ENCODE data around the gene CRADD. TPM values are rescaled to one million over a fixed set of nuclear protein-coding genes. Genes with fewer than 3 reads are reported as not detected.

CRADD gene
- total RNA-seq, 6 donors from 2014 or later: 13.7 to 40.7 (median 29.0) TPM

GRCh38 chr12:93671044-93671443 lies 6.1 kb upstream of the CRADD start:
- 80 to 83% methylated on average over 3 of the region's 3 CpGs for WGBS, 2 donors
- ATAC-seq (ENCODE audit: low FRiP score in 2 of 2): no peak
- TF ChIP-seq POLR2AphosphoS5 (IDR thresholded peaks at IDR 0.05) (no peak), CTCF (IDR thresholded peaks at IDR 0.05) (no peak), EP300 (IDR thresholded peaks at IDR 0.05) (no peak), POLR2A (IDR thresholded peaks at IDR 0.05) (no peak)

GRCh38 chr12:93673084-93673483 lies 4.1 kb upstream of the CRADD start:
- H3K27ac ChIP-seq: no peak overlapping the region
- ATAC-seq (ENCODE audit: low FRiP score in 2 of 2) (no peak), DNase-seq (no peak)
- TF ChIP-seq CTCF (IDR thresholded peaks at IDR 0.05) (no peak), EP300 (IDR thresholded peaks at IDR 0.05) (no peak), POLR2AphosphoS5 (IDR thresholded peaks at IDR 0.05) (no peak), POLR2A (IDR thresholded peaks at IDR 0.05) (no peak)
- H3K9me3 ChIP-seq: no peaks in the 10 kb centered on the region
- no peaks in the 10 kb centered on the region for H3K36me3 ChIP-seq
- WGBS, 2 donors: 38% methylated on average over 1 of the region's 1 CpG
- no peak overlapping the region for H3K4me3 ChIP-seq
- no peaks in the 10 kb centered on the region for H3K27me3 ChIP-seq
- peaks cover 7 to 10% (median 8%) of the 10 kb centered on the region in 4 donors for H3K4me1 ChIP-seq

More at GRCh38 chr12:93671044-93671443, 6.1 kb upstream of the CRADD start:
- Histone ChIP-seq H3K4me1 (no peaks in the 10 kb centered on the region), H3K36me3 (no peaks in the 10 kb centered on the region), H3K27ac (no peak overlapping the region), H3K4me3 (no peak overlapping the region), H3K9me3 (no peaks in the 10 kb centered on the region), H3K27me3 (no peaks in the 10 kb centered on the region)
- no peak for DNase-seq

GRCh38 chr12:93674386-93674785 lies 2.8 kb upstream of the CRADD start:
- Histone ChIP-seq H3K27me3 (no peaks in the 10 kb centered on the region), H3K9me3 (no peaks in the 10 kb centered on the region), H3K27ac (no peak overlapping the region), H3K4me1 (peaks cover 12 to 22% (median 15%) of the 10 kb centered on the region in 4 donors), H3K36me3 (no peaks in the 10 kb centered on the region), H3K4me3 (no peak overlapping the region)
- no peak for DNase-seq
- 92 to 93% methylated on average over 6 of the region's 6 CpGs for WGBS, 2 donors
- TF ChIP-seq POLR2A (IDR thresholded peaks at IDR 0.05) (no peak), CTCF (IDR thresholded peaks at IDR 0.05) (no peak), POLR2AphosphoS5 (IDR thresholded peaks at IDR 0.05) (no peak), EP300 (IDR thresholded peaks at IDR 0.05) (no peak)
- no peak for ATAC-seq (ENCODE audit: low FRiP score in 2 of 2)

- ATAC-seq (ENCODE audit: low FRiP score in 2 of 2) (no peak), DNase-seq (no peak)
- 47 to 49% methylated on average over 12 of the region's 12 CpGs for WGBS, 2 donors
Observed at GRCh38 chr12:93676408-93677194, 574 bp upstream of the CRADD start.

More at GRCh38 chr12:93676408-93677194, 574 bp upstream of the CRADD start:
- Histone ChIP-seq H3K4me3 (peak overlapping the region in 3 of 4 donors; percentile 48 to 74 (median 67)), H3K4me1 (peaks cover 13 to 29% (median 17%) of the 10 kb centered on the region in 4 donors), H3K36me3 (no peaks in the 10 kb centered on the region), H3K27ac (peak overlapping the region; percentile 94 to 99 (median 98)), H3K9me3 (no peaks in the 10 kb centered on the region), H3K27me3 (no peaks in the 10 kb centered on the region)
- TF ChIP-seq EP300 (IDR thresholded peaks at IDR 0.05) (no peak), POLR2A (IDR thresholded peaks at IDR 0.05) (no peak), CTCF (IDR thresholded peaks at IDR 0.05) (no peak), POLR2AphosphoS5 (IDR thresholded peaks at IDR 0.05) (no peak)
